Osteoblast (primary cell): ENCODE results near the gene CRIP3. TPM values are rescaled to one million over a fixed set of nuclear protein-coding genes. Genes with fewer than 3 reads are reported as not detected.

Experiments used
- DNase-seq: peaks from one replicate; pipeline ENCODE4 v3.0.0; 2011; ENCODE audit warnings: low spot score, mixed read lengths; ENCODE audit not compliant: insufficient read length; ENCODE audit errors: missing footprints
- H2AFZ ChIP-seq: 2 replicates; pipeline ENCODE4 v1.6.0; 2011; ENCODE audit warnings: mild to moderate bottlenecking, low read length
- H3K27ac ChIP-seq: 2 replicates; pipeline ENCODE4 v1.5.1; 2011; ENCODE audit warnings: mild to moderate bottlenecking, low read depth, low read length, moderate library complexity
- H3K27me3 ChIP-seq: 2 replicates; pipeline ENCODE4 v1.6.0; 2012; ENCODE audit warnings: mild to moderate bottlenecking, control low read depth, inconsistent platforms, low read length, moderate library complexity; ENCODE audit not compliant: insufficient read depth
- H3K36me3 ChIP-seq: 2 replicates; pipeline ENCODE4 v1.5.1; 2011; ENCODE audit warnings: mild to moderate bottlenecking, low read length, control low read depth, moderate library complexity; ENCODE audit not compliant: insufficient read depth
- H3K4me1 ChIP-seq: 2 replicates; pipeline ENCODE4 v1.5.1; 2011; ENCODE audit warnings: mild to moderate bottlenecking, low read length, control low read depth, moderate library complexity; ENCODE audit not compliant: insufficient read depth
- H3K4me2 ChIP-seq: 2 replicates; pipeline ENCODE4 v1.6.0; 2011; ENCODE audit warnings: mild to moderate bottlenecking, low read length; ENCODE audit not compliant: insufficient read depth
- H3K4me3 ChIP-seq: fragments of 200-600 bp; sonication (generic); 3 replicates; pipeline ENCODE4 v1.5.1; 2012; ENCODE audit warnings: mild to moderate bottlenecking, low read length, inconsistent platforms; ENCODE audit not compliant: insufficient read depth
- H3K79me2 ChIP-seq: 2 replicates; pipeline ENCODE4 v1.6.0; 2012; ENCODE audit warnings: mild to moderate bottlenecking, low read length, control low read depth, inconsistent platforms; ENCODE audit not compliant: insufficient read depth
- H3K9me3 ChIP-seq: 2 replicates; pipeline ENCODE4 v1.5.1; 2011; ENCODE audit warnings: low read depth, low read length, control low read depth
- H4K20me1 ChIP-seq: 2 replicates; pipeline ENCODE4 v1.6.0; 2012; ENCODE audit warnings: mild to moderate bottlenecking, low read length, control low read depth; ENCODE audit not compliant: insufficient read depth
- CTCF ChIP-seq: IDR thresholded peaks from 2 replicates; pipeline ENCODE4 v1.5.1; 2011; ENCODE audit warnings: mild to moderate bottlenecking, low read depth, low read length, moderate library complexity; ENCODE audit errors: extremely low read depth
- total RNA-seq: library from RNA; depleted of rRNA; stranded (reverse); fragments of >200 nt; gene quantifications from 2 replicates; pipeline ENCODE4 v1.2.3, GENCODE V29; 2012

CRIP3 gene
- total RNA-seq, 1 donor = not detected

GRCh38 chr6:43331470-43331869 lies 22.8 kb upstream of the CRIP3 start:
- H3K27ac ChIP-seq = no peak overlapping the region
- no peaks in the 10 kb centered on the region for H4K20me1 ChIP-seq
- no peaks in the 10 kb centered on the region for H3K4me1 ChIP-seq
- no peak for TF ChIP-seq CTCF
- H2AFZ ChIP-seq = no peak overlapping the region
- H3K4me2 ChIP-seq = no peak overlapping the region
- H3K27me3 ChIP-seq = no peaks in the 10 kb centered on the region
- no peak overlapping the region for H3K4me3 ChIP-seq
- no peaks in the 10 kb centered on the region for H3K36me3 ChIP-seq
- no peak for DNase-seq
- H3K9me3 ChIP-seq = no peaks in the 10 kb centered on the region
- H3K79me2 ChIP-seq = no peaks in the 10 kb centered on the region

GRCh38 chr6:43328528-43328927 lies 19.9 kb upstream of the CRIP3 start:
- Histone ChIP-seq H3K9me3 (no peaks in the 10 kb centered on the region), H4K20me1 (no peaks in the 10 kb centered on the region), H3K4me3 (no peak overlapping the region), H3K36me3 (no peaks in the 10 kb centered on the region), H3K27me3 (no peaks in the 10 kb centered on the region), H3K4me1 (no peaks in the 10 kb centered on the region), H3K79me2 (no peaks in the 10 kb centered on the region), H3K4me2 (no peak overlapping the region), H2AFZ (no peak overlapping the region), H3K27ac (no peak overlapping the region)
- no peak for DNase-seq
- no peak for TF ChIP-seq CTCF

- Histone ChIP-seq H3K27me3 (no peaks in the 10 kb centered on the region), H4K20me1 (no peaks in the 10 kb centered on the region), H3K4me1 (no peaks in the 10 kb centered on the region), H3K79me2 (no peaks in the 10 kb centered on the region), H3K4me3 (no peak overlapping the region), H3K4me2 (no peak overlapping the region), H2AFZ (no peak overlapping the region), H3K36me3 (no peaks in the 10 kb centered on the region), H3K9me3 (no peaks in the 10 kb centered on the region), H3K27ac (no peak overlapping the region)
- no peak for DNase-seq
- no peak for TF ChIP-seq CTCF
Observed at GRCh38 chr6:43325876-43326275, 17.2 kb upstream of the CRIP3 start.

GRCh38 chr6:43318011-43318410 lies 9.4 kb upstream of the CRIP3 start:
- Histone ChIP-seq H3K36me3 (no peaks in the 10 kb centered on the region), H3K27me3 (no peaks in the 10 kb centered on the region), H2AFZ (no peak overlapping the region), H3K79me2 (no peaks in the 10 kb centered on the region), H3K4me3 (no peak overlapping the region), H3K4me2 (no peak overlapping the region), H3K27ac (no peak overlapping the region), H3K9me3 (no peaks in the 10 kb centered on the region), H4K20me1 (no peaks in the 10 kb centered on the region), H3K4me1 (no peaks in the 10 kb centered on the region)
- no peak for TF ChIP-seq CTCF
- DNase-seq = no peak
